Kidney epithelial cell (primary cell): ENCODE results near the gene SENP1. TPM values are rescaled to one million over a fixed set of nuclear protein-coding genes. Genes with fewer than 3 reads are reported as not detected.

Experiments
- DNase-seq: peaks from one replicate; pipeline ENCODE4 v3.0.0-alpha.2; 2010; ENCODE audit warnings: low read depth
- H3K27me3 ChIP-seq: 2 replicates; pipeline ENCODE4 v1.6.0; 2011; ENCODE audit warnings: low read length; ENCODE audit not compliant: control insufficient read depth, insufficient read depth
- H3K36me3 ChIP-seq: 2 replicates; pipeline ENCODE4 v1.5.1; 2011; ENCODE audit warnings: low read length; ENCODE audit not compliant: control insufficient read depth, insufficient read depth
- H3K4me3 ChIP-seq: 2 replicates; pipeline ENCODE4 v1.5.1; 2011; ENCODE audit warnings: low read depth, mild to moderate bottlenecking, control low read depth, low read length
- CTCF ChIP-seq: IDR thresholded peaks from 2 replicates; pipeline ENCODE4 v1.5.1; 2011; ENCODE audit warnings: mild to moderate bottlenecking, moderate library complexity, low read length, control low read depth, inconsistent platforms; ENCODE audit not compliant: insufficient read depth, poor library complexity, severe bottlenecking
- total RNA-seq: library from RNA; depleted of rRNA; stranded (reverse); fragments of >200 nt; gene quantifications from 2 replicates; pipeline ENCODE4 v1.2.3, GENCODE V29; 2015

SENP1 gene
- total RNA-seq, 1 donor from 2014 or later = 13.2 TPM

- TF ChIP-seq CTCF = no peak
- peaks cover 15% of the 10 kb centered on the region for H3K27me3 ChIP-seq
Measured at GRCh38 chr12:48026060-48026827, 79.6 kb downstream of the SENP1 start.

GRCh38 chr12:48025281-48025680, 80.6 kb downstream of the SENP1 start:
- DNase-seq = no peak
- H3K27me3 ChIP-seq = peaks cover 15% of the 10 kb centered on the region
- no peak overlapping the region for H3K4me3 ChIP-seq
- no peaks in the 10 kb centered on the region for H3K36me3 ChIP-seq
- TF ChIP-seq CTCF = no peak

More at GRCh38 chr12:48026060-48026827, 79.6 kb downstream of the SENP1 start:
- no peak for DNase-seq
- Histone ChIP-seq H3K36me3 (no peaks in the 10 kb centered on the region), H3K4me3 (no peak overlapping the region)

- TF ChIP-seq CTCF = no peak
- Histone ChIP-seq H3K4me3 (no peak overlapping the region), H3K27me3 (peaks cover 15% of the 10 kb centered on the region), H3K36me3 (no peaks in the 10 kb centered on the region)
- DNase-seq = no peak
Measured at GRCh38 chr12:48024735-48025134, 81.1 kb downstream of the SENP1 start.

DNA sequence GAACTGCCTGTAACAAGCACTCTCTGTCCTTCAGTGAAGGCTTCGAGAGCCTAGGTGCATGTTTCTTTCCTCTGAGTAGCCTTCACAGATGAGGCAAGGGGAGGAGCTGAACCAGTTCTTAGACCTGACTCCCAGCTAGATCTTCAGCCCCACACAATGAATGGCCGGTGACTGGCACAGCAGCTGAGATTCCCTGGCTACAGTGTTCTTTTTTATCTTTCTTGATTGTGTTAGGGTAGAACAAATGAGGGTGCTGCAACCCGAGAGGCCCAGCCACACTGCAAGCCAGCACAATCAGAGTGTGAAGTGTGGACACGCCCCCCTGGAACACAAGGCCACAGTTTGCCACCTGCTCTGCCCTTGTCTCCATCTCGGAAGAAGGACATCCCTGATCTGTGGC, 82.5 kb downstream of the SENP1 start:
- H3K27me3 ChIP-seq = peaks cover 15% of the 10 kb centered on the region

GRCh38 chr12:48022676-48023385, 83.0 kb downstream of the SENP1 start:
- TF ChIP-seq CTCF = no peak
- no peak overlapping the region for H3K4me3 ChIP-seq
- H3K36me3 ChIP-seq = no peaks in the 10 kb centered on the region
- H3K27me3 ChIP-seq = peaks cover 15% of the 10 kb centered on the region
- no peak for DNase-seq

More for the DNA sequence above, 82.5 kb downstream of the SENP1 start:
- Histone ChIP-seq H3K36me3 (no peaks in the 10 kb centered on the region), H3K4me3 (no peak overlapping the region)
- DNase-seq = no peak
- no peak for TF ChIP-seq CTCF
